ENCODE measurements around the gene ARVCF. TPM values are rescaled to one million over a fixed set of nuclear protein-coding genes. Genes with fewer than 3 reads are reported as not detected.
A peak's percentile ranks its signal among the peaks of the same experiment; 100 is the strongest.

The ARVCF gene
- total RNA-seq, 1 donor from 2014 or later = 109 TPM

- H3K4me3 ChIP-seq (ENCODE audit: low read depth, low read length) = peak overlapping the region; percentile 64
- DNase-seq (ENCODE audit: low read depth) = no peak
- no peak for TF ChIP-seq CTCF (conservative IDR thresholded peaks at IDR 0.05; ENCODE audit: low read depth, low read length)
Observed at GRCh38 chr22:20019661-20020532, 3.3 kb upstream of the ARVCF start.

GRCh38 chr22:20018001-20018400 is 1.4 kb upstream of the ARVCF start:
- DNase-seq (ENCODE audit: low read depth) = no peak
- no peak for TF ChIP-seq CTCF (conservative IDR thresholded peaks at IDR 0.05; ENCODE audit: low read depth, low read length)
- H3K4me3 ChIP-seq (ENCODE audit: low read depth, low read length) = no peak overlapping the region

- DNase-seq (ENCODE audit: low read depth) = no peak
- no peak for TF ChIP-seq CTCF (conservative IDR thresholded peaks at IDR 0.05; ENCODE audit: low read depth, low read length)
- H3K4me3 ChIP-seq (ENCODE audit: low read depth, low read length) = no peak overlapping the region
Observed at GRCh38 chr22:20017622-20017958, 967 bp upstream of the ARVCF start.

- no peak for DNase-seq (ENCODE audit: low read depth)
- peak overlapping the region; percentile 69 for H3K4me3 ChIP-seq (ENCODE audit: low read depth, low read length)
- no peak for TF ChIP-seq CTCF (conservative IDR thresholded peaks at IDR 0.05; ENCODE audit: low read depth, low read length)
Observed at GRCh38 chr22:20015971-20016733, 471 bp downstream of the ARVCF start.

- no peak for TF ChIP-seq CTCF (conservative IDR thresholded peaks at IDR 0.05; ENCODE audit: low read depth, low read length)
- no peak overlapping the region for H3K4me3 ChIP-seq (ENCODE audit: low read depth, low read length)
- DNase-seq (ENCODE audit: low read depth) = no peak
Observed at GRCh38 chr22:20015187-20015625, 1.4 kb downstream of the ARVCF start.

GRCh38 chr22:20014526-20015186 is 2.0 kb downstream of the ARVCF start:
- H3K4me3 ChIP-seq (ENCODE audit: low read depth, low read length) = no peak overlapping the region

More at GRCh38 chr22:20014526-20015186, 2.0 kb downstream of the ARVCF start:
- no peak for DNase-seq (ENCODE audit: low read depth)
- no peak for TF ChIP-seq CTCF (conservative IDR thresholded peaks at IDR 0.05; ENCODE audit: low read depth, low read length)
